Inflammatory macrophage treated with lipopolysaccharide for 4 hours (primary cell): ENCODE results near the gene CHRNA7.

Experiments
- DNase-seq: peaks from one replicate; pipeline ENCODE4 v3.0.0-alpha.2; 2020

CHRNA7 gene

GRCh38 chr15:32091505-32092380 is 61.4 kb downstream of the CHRNA7 start:
- DNase-seq: peak; percentile 11

- no peak for DNase-seq
Measured at GRCh38 chr15:32096213-32096612, 65.9 kb downstream of the CHRNA7 start.

GRCh38 chr15:32096916-32097617 is 66.8 kb downstream of the CHRNA7 start:
- no peak for DNase-seq

GRCh38 chr15:32098033-32098432 is 67.7 kb downstream of the CHRNA7 start:
- DNase-seq: no peak

- no peak for DNase-seq
Measured at GRCh38 chr15:32099097-32099785, 68.9 kb downstream of the CHRNA7 start.

- DNase-seq: no peak
Measured at GRCh38 chr15:32099956-32100684, 69.8 kb downstream of the CHRNA7 start.

GRCh38 chr15:32104061-32104995 is 74.0 kb downstream of the CHRNA7 start:
- no peak for DNase-seq

- DNase-seq: no peak
Measured at GRCh38 chr15:32105258-32106241, 75.2 kb downstream of the CHRNA7 start.

- DNase-seq: no peak
Measured at GRCh38 chr15:32106401-32107381, 76.4 kb downstream of the CHRNA7 start.

GRCh38 chr15:32107477-32108080 is 77.3 kb downstream of the CHRNA7 start:
- DNase-seq: no peak

GRCh38 chr15:32108661-32109060 is 78.3 kb downstream of the CHRNA7 start:
- DNase-seq: no peak

GRCh38 chr15:32112101-32112500 is 81.8 kb downstream of the CHRNA7 start:
- DNase-seq: no peak

- no peak for DNase-seq
Measured at GRCh38 chr15:32113224-32113623, 82.9 kb downstream of the CHRNA7 start.

- no peak for DNase-seq
Measured at GRCh38 chr15:32117122-32117521, 86.8 kb downstream of the CHRNA7 start.

GRCh38 chr15:32119286-32119685 is 89.0 kb downstream of the CHRNA7 start:
- no peak for DNase-seq

- DNase-seq: no peak
Measured at GRCh38 chr15:32119694-32120330, 89.5 kb downstream of the CHRNA7 start.

- no peak for DNase-seq
Measured at GRCh38 chr15:32120577-32121383, 90.5 kb downstream of the CHRNA7 start.

- no peak for DNase-seq
Measured at GRCh38 chr15:32121384-32121695, 91.0 kb downstream of the CHRNA7 start.
